GM19023 (cell line): ENCODE data around the gene SPATA31A1.
"Not testable (repeated sequence)": the region's sequence is repeated elsewhere in the genome, so short reads cannot be mapped to it uniquely, and the experiment has no call there.

Source experiments
- ATAC-seq: cut with Tn5 transposase; IDR thresholded peaks from one replicate; pipeline ENCODE4 v1.9.1; 2021; ENCODE audit warnings: mild to moderate bottlenecking, moderate library complexity; ENCODE audit not compliant: unreplicated experiment

SPATA31A1 gene

GRCh38 chr9:39355369-39355768 is at the start of gene SPATA31A1:
SPATA31A1 (plus strand) TSS chr9:39355669; CDS start chr9:39355731, 62 bp downstream.
- ATAC-seq: not testable (repeated sequence)

- not testable (repeated sequence) for ATAC-seq
Observed at GRCh38 chr9:39407261-39408204, 52.1 kb downstream of the SPATA31A1 start.

DNA sequence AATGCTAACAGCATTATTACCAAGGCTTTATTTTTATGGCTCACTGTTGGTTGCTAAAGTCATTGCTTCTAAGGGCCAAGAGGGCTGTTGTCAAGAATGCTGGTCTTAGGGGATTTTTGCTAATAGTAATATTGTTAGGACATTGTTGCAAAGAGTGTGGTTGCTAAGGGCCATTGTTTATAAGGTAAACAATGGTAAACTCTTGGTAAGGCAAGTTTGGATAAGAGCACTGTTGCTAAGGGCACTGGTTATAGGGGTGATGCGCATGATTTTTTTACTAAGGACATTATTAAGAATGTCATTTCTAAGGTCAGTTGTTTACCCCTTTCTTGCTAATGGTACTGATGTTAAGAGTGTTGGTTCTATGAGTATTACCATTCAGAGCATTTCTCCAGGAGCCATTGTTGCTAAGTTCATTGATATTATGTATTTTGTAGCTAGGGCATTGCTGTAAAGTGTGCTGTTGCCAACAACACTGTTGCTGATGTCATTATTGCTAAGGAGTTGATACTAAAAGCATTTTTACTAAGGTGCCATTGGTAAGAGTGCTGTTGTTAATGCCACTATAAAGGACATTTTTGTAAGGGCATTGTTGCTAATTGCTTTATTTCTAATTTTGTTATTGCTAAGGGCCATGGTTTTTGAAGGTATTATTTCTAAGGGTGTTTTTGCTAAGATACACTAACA is 55.9 kb downstream of the SPATA31A1 start:
- not testable (repeated sequence) for ATAC-seq
